Fibroblast of lung (primary cell): ENCODE results near the gene IGLL1. TPM values are rescaled to one million over a fixed set of nuclear protein-coding genes. Genes with fewer than 3 reads are reported as not detected.
A peak's percentile ranks its signal among the peaks of the same experiment; 100 is the strongest.

Experiments used
- DNase-seq, 2 donors: peaks; one replicate each; pipeline versions ENCODE4 v3.0.0 to v3.0.0-alpha.2; 2010; ENCODE audit warnings: low read depth in 2 of 2
- H2AFZ ChIP-seq: 2 replicates; pipeline ENCODE4 v1.5.1; 2012; ENCODE audit warnings: low read length, control low read depth, inconsistent platforms
- H3K27ac ChIP-seq: 2 replicates; pipeline ENCODE4 v1.5.1; 2011; ENCODE audit warnings: low read length, control low read depth; ENCODE audit not compliant: insufficient read depth
- H3K27me3 ChIP-seq: 2 replicates; pipeline ENCODE4 v1.5.1; 2011; ENCODE audit warnings: mild to moderate bottlenecking, low read length; ENCODE audit not compliant: control insufficient read depth, insufficient read depth
- H3K36me3 ChIP-seq: 2 replicates; pipeline ENCODE4 v1.5.1; 2011; ENCODE audit warnings: low read length; ENCODE audit not compliant: control insufficient read depth, insufficient read depth
- H3K4me1 ChIP-seq: 2 replicates; pipeline ENCODE4 v1.5.1; 2011; ENCODE audit warnings: low read length; ENCODE audit not compliant: control insufficient read depth, insufficient read depth; ENCODE audit errors: extremely low read depth
- H3K4me2 ChIP-seq: 2 replicates; pipeline ENCODE4 v1.5.1; 2011; ENCODE audit warnings: low read length, control low read depth; ENCODE audit not compliant: insufficient read depth; ENCODE audit errors: extremely low read depth
- H3K4me3 ChIP-seq, 4 experiments: fragments of 200-600 bp in 1 of 4; sonication (generic) in 1 of 4; replicated peaks in 1 of 4; 2 replicates each; pipeline ENCODE4 v1.5.1; 2011 to 2016; ENCODE audit warnings: low read length in 4 of 4, low read depth in 3 of 4, mild to moderate bottlenecking in 3 of 4, control low read depth in 2 of 4, inconsistent platforms in 1 of 4, mixed read lengths in 1 of 4; ENCODE audit not compliant: insufficient read depth in 1 of 4; ENCODE audit errors: control extremely low read depth in 1 of 4
- H3K79me2 ChIP-seq: 2 replicates; pipeline ENCODE4 v1.5.1; 2012; ENCODE audit warnings: mild to moderate bottlenecking, low read length, inconsistent platforms; ENCODE audit not compliant: control insufficient read depth, insufficient read depth
- H3K9ac ChIP-seq: 2 replicates; pipeline ENCODE4 v1.5.1; 2011; ENCODE audit warnings: mild to moderate bottlenecking, low read length, control low read depth; ENCODE audit not compliant: insufficient read depth
- H3K9me3 ChIP-seq: 2 replicates; pipeline ENCODE4 v1.5.1; 2012; ENCODE audit warnings: low read depth, low read length; ENCODE audit not compliant: control insufficient read depth, insufficient read depth
- H4K20me1 ChIP-seq: 2 replicates; pipeline ENCODE4 v1.5.1; 2011; ENCODE audit warnings: low read length; ENCODE audit not compliant: control insufficient read depth, insufficient read depth; ENCODE audit errors: extremely low read depth
- EZH2 ChIP-seq: IDR thresholded peaks from 2 replicates; pipeline ENCODE4 v1.5.1; 2012; ENCODE audit warnings: low read length, control low read depth, mild to moderate bottlenecking; ENCODE audit errors: missing control alignments
- polyA plus RNA-seq, 2 donors: library from polyadenylated mRNA; depleted of rRNA in 1 of 2; stranded (reverse) in 1 of 2; unstranded in 1 of 2; fragments of >200 nt; gene quantifications; 2 replicates each; pipeline ENCODE4 v1.2.1, GENCODE V29; 2011 to 2012; ENCODE audit warnings: missing spikeins in 1 of 2
- total RNA-seq: library from RNA; depleted of rRNA; stranded (reverse); fragments of >200 nt; gene quantifications from 2 replicates; pipeline ENCODE4 v1.2.1, GENCODE V29; 2014
- TF ChIP-seq, protein P1 (sequence below), 2 donors: IDR thresholded peaks in 1 of 2; conservative IDR thresholded peaks in 1 of 2; 1 replicate in 1 of 2; 2 replicates in 1 of 2; pipeline ENCODE4 v1.5.1; 2011 to 2012; ENCODE audit warnings: low read length in 2 of 2, control low read depth in 1 of 2, inconsistent platforms in 1 of 2, low read depth in 1 of 2, mild to moderate bottlenecking in 1 of 2

IGLL1 gene
- total and polyA plus RNA-seq, 2 donors (not counting 1 experiment from before 2014, with no cell fraction given), result not detected

DNA sequence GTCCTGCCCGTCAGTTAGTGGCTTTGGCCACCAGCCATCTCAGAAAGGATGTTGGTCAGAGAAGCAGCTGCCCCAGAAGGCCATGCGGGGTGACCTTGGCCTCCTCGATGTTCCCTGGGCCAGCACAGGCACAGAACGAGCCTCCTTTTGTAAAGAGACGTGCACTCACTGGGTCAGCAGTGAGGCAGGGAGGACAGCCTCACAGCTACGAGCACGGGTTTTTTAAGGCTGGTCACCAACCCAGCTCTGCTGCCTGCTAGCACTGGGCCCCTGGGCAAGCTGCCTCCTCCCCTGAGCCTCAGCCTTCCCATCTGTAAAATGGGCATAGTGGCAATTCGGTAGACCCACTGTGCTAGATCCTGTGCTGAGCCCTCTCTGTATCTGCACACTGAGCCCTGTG lies 10.8 kb downstream of the IGLL1 start:
- no peak for TF ChIP-seq EZH2
- TF ChIP-seq, protein P1, sequence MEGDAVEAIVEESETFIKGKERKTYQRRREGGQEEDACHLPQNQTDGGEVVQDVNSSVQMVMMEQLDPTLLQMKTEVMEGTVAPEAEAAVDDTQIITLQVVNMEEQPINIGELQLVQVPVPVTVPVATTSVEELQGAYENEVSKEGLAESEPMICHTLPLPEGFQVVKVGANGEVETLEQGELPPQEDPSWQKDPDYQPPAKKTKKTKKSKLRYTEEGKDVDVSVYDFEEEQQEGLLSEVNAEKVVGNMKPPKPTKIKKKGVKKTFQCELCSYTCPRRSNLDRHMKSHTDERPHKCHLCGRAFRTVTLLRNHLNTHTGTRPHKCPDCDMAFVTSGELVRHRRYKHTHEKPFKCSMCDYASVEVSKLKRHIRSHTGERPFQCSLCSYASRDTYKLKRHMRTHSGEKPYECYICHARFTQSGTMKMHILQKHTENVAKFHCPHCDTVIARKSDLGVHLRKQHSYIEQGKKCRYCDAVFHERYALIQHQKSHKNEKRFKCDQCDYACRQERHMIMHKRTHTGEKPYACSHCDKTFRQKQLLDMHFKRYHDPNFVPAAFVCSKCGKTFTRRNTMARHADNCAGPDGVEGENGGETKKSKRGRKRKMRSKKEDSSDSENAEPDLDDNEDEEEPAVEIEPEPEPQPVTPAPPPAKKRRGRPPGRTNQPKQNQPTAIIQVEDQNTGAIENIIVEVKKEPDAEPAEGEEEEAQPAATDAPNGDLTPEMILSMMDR (conservative IDR thresholded peaks at IDR 0.05 in 1 of 2, IDR thresholded peaks at IDR 0.05 in 1 of 2; ENCODE audit: low read depth in 1 of 2, low read length in 2 of 2), result no peak
- H3K27me3 ChIP-seq, result peaks cover 11% of the 10 kb centered on the region
- H3K9me3 ChIP-seq, result no peaks in the 10 kb centered on the region
- H3K9ac ChIP-seq, result no peak overlapping the region
- no peaks in the 10 kb centered on the region for H4K20me1 ChIP-seq
- H3K4me1 ChIP-seq, result no peaks in the 10 kb centered on the region
- no peaks in the 10 kb centered on the region for H3K36me3 ChIP-seq
- no peak for DNase-seq
- H2AFZ ChIP-seq, result no peak overlapping the region
- no peak overlapping the region for H3K27ac ChIP-seq
- H3K4me3 ChIP-seq, result no peak overlapping the region
- no peak overlapping the region for H3K4me2 ChIP-seq
- no peaks in the 10 kb centered on the region for H3K79me2 ChIP-seq

DNA sequence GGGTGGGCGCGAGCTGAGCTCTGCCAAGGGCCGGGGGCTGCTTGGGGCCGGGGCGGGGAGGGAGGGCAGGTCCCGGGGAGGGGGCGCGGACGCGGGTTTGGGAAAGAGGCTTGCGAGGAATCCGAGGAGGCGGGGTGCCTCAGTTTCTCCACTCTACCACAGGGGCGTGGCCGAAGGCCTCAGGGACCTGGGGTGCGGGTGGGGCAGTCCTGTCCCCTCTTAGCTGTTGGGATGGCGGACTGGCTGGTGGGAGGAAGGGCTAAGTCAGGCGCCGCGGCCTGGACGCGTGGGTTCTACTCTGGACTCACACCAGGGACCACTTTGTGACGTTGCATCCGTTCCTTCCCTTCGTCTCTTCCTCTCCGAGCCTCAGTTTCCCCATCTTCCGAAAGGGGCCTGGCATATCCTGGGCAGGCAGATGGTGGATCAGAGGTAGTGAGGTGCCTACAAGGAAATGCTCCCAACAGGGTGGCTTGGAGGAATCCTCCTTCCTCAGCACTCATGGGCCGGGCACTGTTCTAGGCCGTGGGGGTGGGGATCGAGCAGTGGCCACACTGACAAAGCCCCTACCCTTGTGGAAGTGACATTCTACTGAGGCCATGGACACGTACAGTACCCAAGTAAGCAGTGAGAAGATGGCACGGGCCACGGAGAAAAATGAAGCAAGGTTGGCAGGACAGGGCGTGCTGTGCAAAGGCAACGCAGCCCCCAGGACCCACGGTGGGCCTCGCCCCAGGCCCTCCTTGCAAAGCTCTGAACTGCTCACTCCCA lies 13.2 kb downstream of the IGLL1 start:
- no peaks in the 10 kb centered on the region for H3K36me3 ChIP-seq
- H3K4me2 ChIP-seq, result no peak overlapping the region
- DNase-seq, result no peak
- H3K27me3 ChIP-seq, result peaks cover 11% of the 10 kb centered on the region
- H3K4me1 ChIP-seq, result no peaks in the 10 kb centered on the region
- H3K79me2 ChIP-seq, result no peaks in the 10 kb centered on the region
- H4K20me1 ChIP-seq, result no peaks in the 10 kb centered on the region
- no peak overlapping the region for H3K27ac ChIP-seq
- TF ChIP-seq, protein P1 (conservative IDR thresholded peaks at IDR 0.05 in 1 of 2, IDR thresholded peaks at IDR 0.05 in 1 of 2; ENCODE audit: low read depth in 1 of 2, low read length in 2 of 2), result no peak
- TF ChIP-seq EZH2, result peak; percentile 62
- H3K9ac ChIP-seq, result no peak overlapping the region
- no peaks in the 10 kb centered on the region for H3K9me3 ChIP-seq
- no peak overlapping the region for H3K4me3 ChIP-seq
- H2AFZ ChIP-seq, result no peak overlapping the region

DNA sequence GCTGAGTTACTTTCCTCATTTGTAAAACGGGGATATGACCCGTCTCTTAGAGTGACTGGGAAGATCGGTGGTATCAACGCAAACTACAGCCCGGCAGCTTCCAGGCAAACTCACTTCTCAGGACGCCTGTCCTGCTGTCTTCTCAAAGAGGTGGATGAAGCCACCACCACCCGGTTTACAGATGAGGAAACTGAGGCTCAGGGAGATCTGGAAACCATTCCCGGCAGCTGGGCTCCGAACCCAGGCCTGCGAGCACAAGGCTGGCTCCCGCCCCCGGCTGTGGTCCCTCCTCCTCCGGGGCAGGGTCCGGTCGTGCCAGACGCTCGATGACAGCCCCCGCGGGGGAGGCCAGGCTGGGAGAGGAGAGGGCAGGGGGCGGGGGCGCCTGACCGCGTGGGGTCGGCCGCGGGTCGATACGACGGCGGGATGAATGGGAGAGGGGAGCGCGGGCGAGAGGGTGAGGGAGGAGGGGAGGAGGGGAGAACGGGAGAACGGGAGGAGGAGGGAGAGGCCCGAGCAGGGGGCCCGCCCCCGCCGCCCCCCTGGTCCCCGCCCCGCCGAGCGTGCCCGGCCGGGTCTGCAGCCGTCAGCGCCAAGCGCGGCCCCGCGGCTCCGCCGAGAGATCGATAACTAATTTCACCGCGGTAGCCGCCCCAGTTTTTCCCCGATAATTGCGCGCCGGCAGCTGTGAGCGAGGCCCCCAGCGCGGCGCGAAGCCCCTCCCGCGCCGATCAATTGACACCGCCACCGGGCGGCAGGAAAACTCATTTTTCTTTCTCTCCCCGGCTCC lies 14.0 kb downstream of the IGLL1 start:
- Histone ChIP-seq H3K9me3 (no peaks in the 10 kb centered on the region), H4K20me1 (no peaks in the 10 kb centered on the region), H3K27me3 (peaks cover 11% of the 10 kb centered on the region), H3K4me2 (no peak overlapping the region), H3K4me1 (no peaks in the 10 kb centered on the region), H2AFZ (no peak overlapping the region), H3K4me3 (no peak overlapping the region), H3K27ac (no peak overlapping the region), H3K9ac (no peak overlapping the region), H3K79me2 (no peaks in the 10 kb centered on the region), H3K36me3 (no peaks in the 10 kb centered on the region)
- TF ChIP-seq, protein P1 (conservative IDR thresholded peaks at IDR 0.05 in 1 of 2, IDR thresholded peaks at IDR 0.05 in 1 of 2; ENCODE audit: low read depth in 1 of 2, low read length in 2 of 2), result no peak
- TF ChIP-seq EZH2, result peak; percentile 86
- DNase-seq, result no peak
